SK-N-SH treated with all-trans-retinoic acid at 6 μM for 48 hours (cell line): ENCODE measurements around the gene BHMT2.

Experiments used
- ARNTL ChIP-seq: fragments of 450-650 bp; formaldehyde crosslinking; IDR thresholded peaks from 2 replicates; pipeline ENCODE4 v1.5.0; 2020; ENCODE audit warnings: low read depth, mild to moderate bottlenecking, moderate library complexity, borderline replicate concordance
- CREB5 ChIP-seq: fragments of 250-450 bp; sonication (Bioruptor Pico); IDR thresholded peaks from 2 replicates; pipeline ENCODE4 v1.5.1; 2020; ENCODE audit warnings: low read depth, mild to moderate bottlenecking, moderate library complexity
- CSRNP3 ChIP-seq: fragments of 250-450 bp; sonication (Bioruptor Pico); IDR thresholded peaks from 2 replicates; pipeline ENCODE4 v1.5.1; 2021; ENCODE audit warnings: mild to moderate bottlenecking, moderate library complexity
- ESRRG ChIP-seq: fragments of 250-450 bp; sonication (Bioruptor Pico); IDR thresholded peaks from 2 replicates; pipeline ENCODE4 v1.6.1; 2021; ENCODE audit warnings: mild to moderate bottlenecking
- OSR1 ChIP-seq: fragments of 250-450 bp; sonication (Bioruptor Pico); IDR thresholded peaks from 2 replicates; pipeline ENCODE4 v1.8.0; 2022; ENCODE audit warnings: moderate library complexity, mild to moderate bottlenecking, inconsistent platforms
- PATZ1 ChIP-seq: fragments of 250-450 bp; sonication (Bioruptor Pico); IDR thresholded peaks from 2 replicates; pipeline ENCODE4 v1.8.0; 2020; ENCODE audit warnings: mild to moderate bottlenecking, moderate library complexity, borderline replicate concordance
- POU6F1 ChIP-seq: fragments of 250-450 bp; sonication (Bioruptor Pico); IDR thresholded peaks from 2 replicates; pipeline ENCODE4 v1.8.0; 2021; ENCODE audit warnings: low read depth, mild to moderate bottlenecking, moderate library complexity, borderline replicate concordance
- RARB ChIP-seq: fragments of 250-450 bp; sonication (Bioruptor Pico); IDR thresholded peaks from 2 replicates; pipeline ENCODE4 v1.8.0; 2021; ENCODE audit warnings: mild to moderate bottlenecking, moderate library complexity
- TCF4 ChIP-seq: fragments of 250-450 bp; sonication (Bioruptor Pico); IDR thresholded peaks from 2 replicates; pipeline ENCODE4 v1.8.0; 2021; ENCODE audit warnings: mild to moderate bottlenecking, moderate library complexity, borderline replicate concordance
- TSHZ2 ChIP-seq: fragments of 250-450 bp; sonication (Bioruptor Pico); IDR thresholded peaks from 2 replicates; pipeline ENCODE4 v1.5.0; 2020; ENCODE audit warnings: mild to moderate bottlenecking, moderate library complexity
- ZFP3 ChIP-seq: fragments of 250-450 bp; sonication (Bioruptor Pico); IDR thresholded peaks from 2 replicates; pipeline ENCODE4 v1.5.0; 2020; ENCODE audit warnings: mild to moderate bottlenecking, moderate library complexity
- ZFP30 ChIP-seq: fragments of 450-650 bp; formaldehyde crosslinking; IDR thresholded peaks from 2 replicates; pipeline ENCODE4 v1.5.0; 2022; ENCODE audit warnings: mild to moderate bottlenecking, moderate library complexity
- ZNF70 ChIP-seq: fragments of 450-650 bp; formaldehyde crosslinking; IDR thresholded peaks from 2 replicates; pipeline ENCODE4 v1.5.0; 2020; ENCODE audit warnings: mild to moderate bottlenecking, moderate library complexity
- ZNF8 ChIP-seq: fragments of 450-650 bp; formaldehyde crosslinking; IDR thresholded peaks from 2 replicates; pipeline ENCODE4 v1.5.0; 2020; ENCODE audit warnings: mild to moderate bottlenecking, moderate library complexity

GRCh38 chr5:79021753-79022152 lies 47.8 kb upstream of the BHMT2 start:
- TF ChIP-seq PATZ1 (CRISPR knock-in tag) (no peak), ZNF8 (no peak), CREB5 (CRISPR knock-in tag) (no peak), RARB (no peak), ESRRG (CRISPR knock-in tag) (no peak), ZNF70 (CRISPR knock-in tag) (no peak), ARNTL (no peak), ZFP3 (no peak), CSRNP3 (CRISPR knock-in tag) (no peak), ZFP30 (CRISPR knock-in tag) (no peak), TSHZ2 (CRISPR knock-in tag) (no peak), OSR1 (CRISPR knock-in tag) (no peak), TCF4 (CRISPR knock-in tag) (no peak), POU6F1 (CRISPR knock-in tag) (no peak)
